Heart left ventricle (tissue), 16 donors: ENCODE results near the gene PTTG2. TPM values are rescaled to one million over a fixed set of nuclear protein-coding genes. Genes with fewer than 3 reads are reported as not detected.
A peak's percentile ranks its signal among the peaks of the same experiment; 100 is the strongest.

Experiments
- ATAC-seq, 4 donors: fragments of 200-7000 bp; cut with Tn5 transposase; one replicate each; pipeline ENCODE4 v1.9.1; 2020 to 2022; ENCODE audit warnings: moderate library complexity in 4 of 4, mild to moderate bottlenecking in 3 of 4, moderate number of reproducible peaks in 1 of 4
- DNase-seq, 5 donors: peaks; one replicate each; pipeline ENCODE4 v3.0.0-alpha.2; 2020
- H3K27ac ChIP-seq, 12 donors: fragments of 200-600 bp; sonication (generic) in 4 of 12; one replicate each; pipeline versions ENCODE4 v1.5.0 to v1.8.0; 2016 to 2022; ENCODE audit warnings: mild to moderate bottlenecking in 2 of 12
- H3K27me3 ChIP-seq, 9 donors: fragments of 200-600 bp; sonication (generic) in 2 of 9; one replicate each; pipeline versions ENCODE4 v1.5.1 to v1.8.0; 2016 to 2022; ENCODE audit warnings: mild to moderate bottlenecking in 3 of 9
- H3K36me3 ChIP-seq, 9 donors: fragments of 200-600 bp; sonication (generic) in 2 of 9; one replicate each; pipeline versions ENCODE4 v1.5.0 to v1.8.0; 2018 to 2022; ENCODE audit warnings: mild to moderate bottlenecking in 2 of 9
- H3K4me1 ChIP-seq, 12 donors: fragments of 200-600 bp; sonication (generic) in 4 of 12; one replicate each; pipeline versions ENCODE4 v1.5.0 to v1.8.0; 2016 to 2022; ENCODE audit warnings: mild to moderate bottlenecking in 3 of 12
- H3K4me3 ChIP-seq, 12 donors: fragments of 200-600 bp; sonication (generic) in 4 of 12; one replicate each; pipeline versions ENCODE4 v1.5.0 to v1.8.0; 2017 to 2022; ENCODE audit warnings: mild to moderate bottlenecking in 9 of 12, moderate library complexity in 4 of 12
- H3K9me3 ChIP-seq, 12 donors: fragments of 200-600 bp; sonication (generic) in 4 of 12; one replicate each; pipeline versions ENCODE4 v1.5.0 to v1.8.0; 2016 to 2022; ENCODE audit warnings: mild to moderate bottlenecking in 1 of 12
- CTCF ChIP-seq, 12 donors: fragments of 200-600 bp; sonication (generic) in 4 of 12; IDR thresholded peaks; one replicate each; pipeline versions ENCODE4 v1.5.0 to v1.8.0; 2018 to 2022; ENCODE audit warnings: antibody characterized with exemption in 12 of 12, mild to moderate bottlenecking in 5 of 12
- POLR2A ChIP-seq, 2 donors: fragments of 450-650 bp; IDR thresholded peaks; one replicate each; pipeline ENCODE4 v1.6.1; 2017; ENCODE audit warnings: antibody characterized with exemption in 2 of 2, mild to moderate bottlenecking in 2 of 2, moderate library complexity in 2 of 2
- WGBS, 4 donors: extraction: QIAGEN DNeasy Blood & Tissue Kit in 2 of 4; methylation state at CpG; one replicate each; pipeline versions ENCODE4 v1.1.5 to v1.1.7; 2013 to 2018; 5-methylcytosine and 5-hydroxymethylcytosine counted together
- intact Hi-C, 10 donors: fragments of 100-400 bp; cut with DNase I; formaldehyde crosslinking; loops; one replicate each; pipeline versions ENCODE4 v1.11.1 to v1.14.2; 2022
- polyA plus RNA-seq, 2 donors: library from polyadenylated mRNA; stranded (reverse); fragments of 200-250 nt; gene quantifications; one replicate each; pipeline ENCODE4 v1.2.3, GENCODE V29; 2013
- total RNA-seq, 9 donors: library from RNA; depleted of rRNA in 2 of 9; stranded (reverse); fragments of >200 nt in 2 of 9; fragmentation: NEBNext Ultra II Directional in 3 of 9; extraction: Animal tissue kit (Norgen Biotek cat#: 25700) in 3 of 9; gene quantifications; one replicate each; pipeline versions ENCODE4 v1.1.0 to v1.2.4, GENCODE V29; 2016 to 2023
- donor health status: ischemic (EF 13 %, LVEDD 7.1; RV severe dilation, severe dysfunction).
- donor health status: healthy with polysubstance abuse.
- donor health status: DM: no; HTN: yes; CAD: no.
- donor health status: DM: no; HTN: no; CAD: no.
- donor health status: ischemic (EF 25% LVEDD 6.9; RV normal size, moderate dysfunction).
- donor health status: ischemic (EF 25% LVEDD 5.7; RV mildly dilated, moderate dysfunction).
- donor health status: healthy.
- donor health status: DM: yes; HTN: yes; CAD: no.
- donor health status: ischemic (EF 35%, LVEDD 5.7; RV mildly dilated, moderate dysfunction).
- donor health status: nonischemic (EF 11% LVEDD 7.7; RV severe dilation, severe dysfunction).
- donor health status: DM: yes; HTN: yes; CAD: no.
- donor health status: PGD.
- donor health status: ischemic (EF 29% LVEDD 5.4; RV normal size, mild dysfunction).
- donor health status: nonischemic (EF 23%, LVEDD 6.1; RV moderate dilation, normal function).

Gene PTTG2
- total and polyA plus RNA-seq, 11 donors: 0.48 to 2.3 (median 1.0) TPM; not detected in 3

GRCh38 chr4:37995981-37996775 lies 36.0 kb downstream of the PTTG2 start:
- ATAC-seq (peak; percentile 35 to 69 (median 68)), DNase-seq (peak in 4 of 5 donors; percentile 53 to 76 (median 57))
- Histone ChIP-seq H3K4me3 (no peak overlapping the region), H3K4me1 (peaks cover 0 to 54% (median 41%) of the 10 kb centered on the region in 12 donors), H3K36me3 (no peaks in the 10 kb centered on the region), H3K27ac (peak overlapping the region in 4 of 12 donors; percentile 7 to 66 (median 24)), H3K27me3 (no peaks in the 10 kb centered on the region), H3K9me3 (no peaks in the 10 kb centered on the region)
- TF ChIP-seq POLR2A (IDR thresholded peaks at IDR 0.05): no peak
- TF ChIP-seq CTCF (IDR thresholded peaks at IDR 0.05): no peak
- WGBS, 4 donors: 45 to 66% (median 58%) methylated on average over 7 of the region's 7 CpGs
- intact Hi-C loops: no loop called here

- H3K36me3 ChIP-seq: no peaks in the 10 kb centered on the region
- peak overlapping the region in 1 of 12 donors; percentile 60 for H3K27ac ChIP-seq
- intact Hi-C loops: no loop called here
- no peaks in the 10 kb centered on the region for H3K27me3 ChIP-seq
- DNase-seq (no peak), ATAC-seq (peak in 1 of 4 donors; percentile 18)
- H3K9me3 ChIP-seq: no peaks in the 10 kb centered on the region
- 62 to 78% (median 76%) methylated on average over 9 of the region's 9 CpGs for WGBS, 4 donors
- TF ChIP-seq POLR2A (IDR thresholded peaks at IDR 0.05) (no peak), CTCF (IDR thresholded peaks at IDR 0.05) (no peak)
- H3K4me3 ChIP-seq: no peak overlapping the region
- peaks cover 0 to 53% (median 35%) of the 10 kb centered on the region in 12 donors for H3K4me1 ChIP-seq
These were observed 38.0 kb downstream of the PTTG2 start for GRCh38 chr4:37998226-37998625.

- WGBS, 4 donors: 90 to 95% (median 95%) methylated on average over 12 of the region's 12 CpGs
- Histone ChIP-seq H3K36me3 (no peaks in the 10 kb centered on the region), H3K4me1 (peaks cover 0 to 57% (median 39%) of the 10 kb centered on the region in 12 donors), H3K27me3 (no peaks in the 10 kb centered on the region), H3K9me3 (no peaks in the 10 kb centered on the region), H3K4me3 (no peak overlapping the region), H3K27ac (peak overlapping the region in 1 of 12 donors; percentile 60)
- ATAC-seq: no peak
- TF ChIP-seq POLR2A (IDR thresholded peaks at IDR 0.05) (no peak), CTCF (IDR thresholded peaks at IDR 0.05) (no peak)
- intact Hi-C loops: no loop called here
- DNase-seq: no peak
These were observed 39.0 kb downstream of the PTTG2 start for GRCh38 chr4:37999000-37999716.

- WGBS, 4 donors: 95 to 99% (median 98%) methylated on average over 3 of the region's 3 CpGs
- Histone ChIP-seq H3K9me3 (no peaks in the 10 kb centered on the region), H3K36me3 (no peaks in the 10 kb centered on the region), H3K27ac (no peak overlapping the region), H3K4me1 (peaks cover 0 to 57% (median 39%) of the 10 kb centered on the region in 12 donors), H3K4me3 (no peak overlapping the region), H3K27me3 (no peaks in the 10 kb centered on the region)
- no peak for ATAC-seq
- intact Hi-C loops: no loop called here
- TF ChIP-seq POLR2A (IDR thresholded peaks at IDR 0.05) (no peak), CTCF (IDR thresholded peaks at IDR 0.05) (no peak)
- DNase-seq: no peak
These were observed 39.8 kb downstream of the PTTG2 start for GRCh38 chr4:37999965-38000364.
